ENCODE data around the gene ZNF586.

The ZNF586 gene

DNA sequence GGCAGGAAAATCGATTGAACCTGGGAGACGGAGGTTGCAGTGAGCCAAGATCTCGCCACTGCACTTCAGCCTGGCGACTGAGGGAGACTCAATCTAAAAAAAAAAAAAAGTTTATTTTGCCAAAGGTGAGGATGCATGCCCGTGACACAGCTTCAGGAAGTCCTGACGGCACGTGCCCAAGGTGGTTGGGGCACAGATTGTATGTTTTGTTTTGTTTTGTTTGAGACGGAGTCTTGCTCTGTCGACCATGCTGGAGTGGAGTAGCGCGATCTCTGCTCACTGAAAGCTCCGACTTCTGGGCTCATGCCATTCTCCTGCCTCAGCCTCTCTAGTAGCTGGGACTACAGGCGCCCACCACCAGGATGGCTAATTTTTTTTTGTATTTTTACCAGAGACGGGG is 48.5 kb downstream of the ZNF586 start:
- Histone ChIP-seq H3K9me3 (ENCODE audit: control insufficient read depth, insufficient read depth, low read length) (no peaks in the 10 kb centered on the region; the same call in 1 of the 2 replicates), H3K36me3 (ENCODE audit: control insufficient read depth, low read length) (peaks cover 26% of the 10 kb centered on the region), H3K9me2 (replicated peaks; ENCODE audit: control insufficient read depth, low read length) (no peaks in the 10 kb centered on the region), H3K4me3 (ENCODE audit: low read length) (no peak overlapping the region), H3K4me1 (ENCODE audit: control insufficient read depth, low read length) (peaks cover 27% of the 10 kb centered on the region), H3K27ac (ENCODE audit: low read depth, low read length) (no peak overlapping the region), H4K20me1 (ENCODE audit: control insufficient read depth, insufficient read depth, low read depth, low read length) (no peaks in the 10 kb centered on the region), H3K79me2 (ENCODE audit: control insufficient read depth, low read length) (peaks cover 51% of the 10 kb centered on the region), H3F3A (ENCODE audit: control insufficient read depth, insufficient read depth) (no peaks in the 10 kb centered on the region), H3K27me3 (ENCODE audit: control insufficient read depth, low read length) (no peaks in the 10 kb centered on the region), H3K4me2 (ENCODE audit: low read length) (no peak overlapping the region)
- TF ChIP-seq EZH2phosphoT487 (IDR thresholded peaks at IDR 0.05; ENCODE audit: borderline replicate concordance, low read length): no peak
- TF ChIP-seq, protein P1, sequence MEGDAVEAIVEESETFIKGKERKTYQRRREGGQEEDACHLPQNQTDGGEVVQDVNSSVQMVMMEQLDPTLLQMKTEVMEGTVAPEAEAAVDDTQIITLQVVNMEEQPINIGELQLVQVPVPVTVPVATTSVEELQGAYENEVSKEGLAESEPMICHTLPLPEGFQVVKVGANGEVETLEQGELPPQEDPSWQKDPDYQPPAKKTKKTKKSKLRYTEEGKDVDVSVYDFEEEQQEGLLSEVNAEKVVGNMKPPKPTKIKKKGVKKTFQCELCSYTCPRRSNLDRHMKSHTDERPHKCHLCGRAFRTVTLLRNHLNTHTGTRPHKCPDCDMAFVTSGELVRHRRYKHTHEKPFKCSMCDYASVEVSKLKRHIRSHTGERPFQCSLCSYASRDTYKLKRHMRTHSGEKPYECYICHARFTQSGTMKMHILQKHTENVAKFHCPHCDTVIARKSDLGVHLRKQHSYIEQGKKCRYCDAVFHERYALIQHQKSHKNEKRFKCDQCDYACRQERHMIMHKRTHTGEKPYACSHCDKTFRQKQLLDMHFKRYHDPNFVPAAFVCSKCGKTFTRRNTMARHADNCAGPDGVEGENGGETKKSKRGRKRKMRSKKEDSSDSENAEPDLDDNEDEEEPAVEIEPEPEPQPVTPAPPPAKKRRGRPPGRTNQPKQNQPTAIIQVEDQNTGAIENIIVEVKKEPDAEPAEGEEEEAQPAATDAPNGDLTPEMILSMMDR (IDR thresholded peaks at IDR 0.05; ENCODE audit: low read depth, low read length, poor library complexity, severe bottlenecking): no peak

DNA sequence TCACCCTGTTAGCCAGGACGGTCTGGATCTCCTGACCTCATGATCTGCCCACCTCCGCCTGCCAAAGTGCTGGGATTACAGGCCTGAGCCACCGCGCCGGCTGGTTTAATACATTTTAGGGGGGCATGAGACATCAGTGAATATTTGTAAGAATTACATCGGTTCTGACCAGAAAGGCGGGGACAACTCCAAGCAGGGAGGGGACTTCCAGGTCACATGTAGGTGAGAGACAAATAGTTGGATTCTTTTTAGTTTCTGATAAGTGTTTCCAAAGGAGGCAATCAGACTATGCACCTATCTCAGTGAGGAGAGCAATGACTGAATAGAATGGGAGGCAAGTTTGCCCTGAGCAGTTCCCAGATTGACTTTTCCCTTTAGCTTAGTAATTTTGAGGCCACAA is 48.9 kb downstream of the ZNF586 start:
- H3K27ac ChIP-seq (ENCODE audit: low read depth, low read length): no peak overlapping the region
- H3K4me3 ChIP-seq (ENCODE audit: low read length): peak overlapping the region; percentile 95
- peaks cover 55% of the 10 kb centered on the region for H3K79me2 ChIP-seq (ENCODE audit: control insufficient read depth, low read length)

GRCh38 chr19:57819475-57820148 is 50.1 kb downstream of the ZNF586 start:
- TF ChIP-seq, protein P1 (IDR thresholded peaks at IDR 0.05; ENCODE audit: low read depth, low read length, poor library complexity, severe bottlenecking): no peak
- no peak for TF ChIP-seq EZH2phosphoT487 (IDR thresholded peaks at IDR 0.05; ENCODE audit: borderline replicate concordance, low read length)
- Histone ChIP-seq H3F3A (ENCODE audit: control insufficient read depth, insufficient read depth) (no peaks in the 10 kb centered on the region), H3K4me3 (ENCODE audit: low read length) (peak overlapping the region; percentile 95), H3K27ac (ENCODE audit: low read depth, low read length) (peak overlapping the region; percentile 56), H3K79me2 (ENCODE audit: control insufficient read depth, low read length) (peaks cover 57% of the 10 kb centered on the region), H3K9me2 (replicated peaks; ENCODE audit: control insufficient read depth, low read length) (no peaks in the 10 kb centered on the region), H3K36me3 (ENCODE audit: control insufficient read depth, low read length) (peaks cover 41% of the 10 kb centered on the region), H3K27me3 (ENCODE audit: control insufficient read depth, low read length) (no peaks in the 10 kb centered on the region), H3K4me1 (ENCODE audit: control insufficient read depth, low read length) (peaks cover 20% of the 10 kb centered on the region), H3K4me2 (ENCODE audit: low read length) (peak overlapping the region; percentile 73), H4K20me1 (ENCODE audit: control insufficient read depth, insufficient read depth, low read depth, low read length) (no peaks in the 10 kb centered on the region), H3K9me3 (ENCODE audit: control insufficient read depth, insufficient read depth, low read length) (no peaks in the 10 kb centered on the region; the same call in 1 of the 2 replicates)

More for the DNA sequence above, 48.9 kb downstream of the ZNF586 start:
- TF ChIP-seq EZH2phosphoT487 (IDR thresholded peaks at IDR 0.05; ENCODE audit: borderline replicate concordance, low read length): no peak
- TF ChIP-seq, protein P1 (IDR thresholded peaks at IDR 0.05; ENCODE audit: low read depth, low read length, poor library complexity, severe bottlenecking): no peak
- Histone ChIP-seq H3F3A (ENCODE audit: control insufficient read depth, insufficient read depth) (no peaks in the 10 kb centered on the region), H3K4me2 (ENCODE audit: low read length) (peak overlapping the region; percentile 73), H3K9me3 (ENCODE audit: control insufficient read depth, insufficient read depth, low read length) (no peaks in the 10 kb centered on the region; the same call in 1 of the 2 replicates), H3K4me1 (ENCODE audit: control insufficient read depth, low read length) (peaks cover 25% of the 10 kb centered on the region), H3K36me3 (ENCODE audit: control insufficient read depth, low read length) (peaks cover 29% of the 10 kb centered on the region), H3K27me3 (ENCODE audit: control insufficient read depth, low read length) (no peaks in the 10 kb centered on the region), H4K20me1 (ENCODE audit: control insufficient read depth, insufficient read depth, low read depth, low read length) (no peaks in the 10 kb centered on the region), H3K9me2 (replicated peaks; ENCODE audit: control insufficient read depth, low read length) (no peaks in the 10 kb centered on the region)

Measured in DOHH2 (cell line).